Type B pancreatic cell (in vitro differentiated cells): ENCODE results near the gene RCOR3. TPM values are rescaled to one million over a fixed set of nuclear protein-coding genes. Genes with fewer than 3 reads are reported as not detected.

Source experiments
- DNase-seq: peaks from one replicate; pipeline ENCODE4 v3.0.0; 2021; ENCODE audit warnings: mixed read lengths; ENCODE audit not compliant: unreplicated experiment; ENCODE audit errors: extremely low spot score
- H3K27ac Mint-ChIP-seq: 2 replicates; pipeline ENCODE4 v1.8.0; 2021; ENCODE audit warnings: mild to moderate bottlenecking, mixed read lengths
- H3K27me3 Mint-ChIP-seq: 2 replicates; pipeline ENCODE4 v1.8.0; 2021; ENCODE audit warnings: mixed read lengths
- H3K36me3 Mint-ChIP-seq: 2 replicates; pipeline ENCODE4 v1.8.0; 2021; ENCODE audit warnings: mixed read lengths
- H3K4me1 Mint-ChIP-seq: one replicate; pipeline ENCODE4 v1.8.0; 2021; ENCODE audit warnings: mixed read lengths; ENCODE audit not compliant: unreplicated experiment
- H3K4me3 Mint-ChIP-seq: 2 replicates; pipeline ENCODE4 v1.8.0; 2021; ENCODE audit warnings: mild to moderate bottlenecking, mixed read lengths
- H3K9me3 Mint-ChIP-seq: 2 replicates; pipeline ENCODE4 v1.8.0; 2021; ENCODE audit warnings: mixed read lengths
- total RNA-seq: library from RNA; stranded (reverse); gene quantifications from 2 replicates; pipeline ENCODE4 v1.2.1, GENCODE V29; 2021; ENCODE audit warnings: low replicate concordance
- TF ChIP-seq, protein P1 (sequence below): fragments of 200-600 bp; sonication (generic); conservative IDR thresholded peaks from 2 replicates; pipeline ENCODE4 v1.5.0; 2021; ENCODE audit warnings: antibody characterized with exemption, mild to moderate bottlenecking

The RCOR3 gene
- total RNA-seq, 1 donor from 2014 or later, result 47.9 TPM

GRCh38 chr1:211279340-211279739, 20.2 kb downstream of the RCOR3 start:
- H3K4me1 Mint-ChIP-seq, result no peaks in the 10 kb centered on the region
- no peak overlapping the region for H3K27ac Mint-ChIP-seq
- no peaks in the 10 kb centered on the region for H3K27me3 Mint-ChIP-seq
- peaks cover 13% of the 10 kb centered on the region for H3K36me3 Mint-ChIP-seq
- H3K4me3 Mint-ChIP-seq, result no peak overlapping the region
- TF ChIP-seq, protein P1, sequence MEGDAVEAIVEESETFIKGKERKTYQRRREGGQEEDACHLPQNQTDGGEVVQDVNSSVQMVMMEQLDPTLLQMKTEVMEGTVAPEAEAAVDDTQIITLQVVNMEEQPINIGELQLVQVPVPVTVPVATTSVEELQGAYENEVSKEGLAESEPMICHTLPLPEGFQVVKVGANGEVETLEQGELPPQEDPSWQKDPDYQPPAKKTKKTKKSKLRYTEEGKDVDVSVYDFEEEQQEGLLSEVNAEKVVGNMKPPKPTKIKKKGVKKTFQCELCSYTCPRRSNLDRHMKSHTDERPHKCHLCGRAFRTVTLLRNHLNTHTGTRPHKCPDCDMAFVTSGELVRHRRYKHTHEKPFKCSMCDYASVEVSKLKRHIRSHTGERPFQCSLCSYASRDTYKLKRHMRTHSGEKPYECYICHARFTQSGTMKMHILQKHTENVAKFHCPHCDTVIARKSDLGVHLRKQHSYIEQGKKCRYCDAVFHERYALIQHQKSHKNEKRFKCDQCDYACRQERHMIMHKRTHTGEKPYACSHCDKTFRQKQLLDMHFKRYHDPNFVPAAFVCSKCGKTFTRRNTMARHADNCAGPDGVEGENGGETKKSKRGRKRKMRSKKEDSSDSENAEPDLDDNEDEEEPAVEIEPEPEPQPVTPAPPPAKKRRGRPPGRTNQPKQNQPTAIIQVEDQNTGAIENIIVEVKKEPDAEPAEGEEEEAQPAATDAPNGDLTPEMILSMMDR, result no peak
- no peak for DNase-seq
- H3K9me3 Mint-ChIP-seq, result no peaks in the 10 kb centered on the region

- Mint-ChIP-seq H3K36me3 (peaks cover 24% of the 10 kb centered on the region), H3K9me3 (no peaks in the 10 kb centered on the region), H3K4me3 (no peak overlapping the region), H3K4me1 (no peaks in the 10 kb centered on the region), H3K27ac (no peak overlapping the region), H3K27me3 (no peaks in the 10 kb centered on the region)
- TF ChIP-seq, protein P1, result no peak
- DNase-seq, result no peak
Measured at GRCh38 chr1:211280910-211281309, 21.7 kb downstream of the RCOR3 start.

- no peak for DNase-seq
- Mint-ChIP-seq H3K27ac (no peak overlapping the region), H3K4me3 (no peak overlapping the region), H3K36me3 (peaks cover 26% of the 10 kb centered on the region), H3K9me3 (no peaks in the 10 kb centered on the region), H3K4me1 (no peaks in the 10 kb centered on the region), H3K27me3 (no peaks in the 10 kb centered on the region)
- TF ChIP-seq, protein P1, result no peak
Measured at GRCh38 chr1:211281320-211282022, 22.3 kb downstream of the RCOR3 start.

- H3K4me1 Mint-ChIP-seq, result no peaks in the 10 kb centered on the region
- TF ChIP-seq, protein P1, result no peak
- peaks cover 30% of the 10 kb centered on the region for H3K36me3 Mint-ChIP-seq
- no peak overlapping the region for H3K4me3 Mint-ChIP-seq
- no peaks in the 10 kb centered on the region for H3K27me3 Mint-ChIP-seq
- DNase-seq, result no peak
- H3K27ac Mint-ChIP-seq, result no peak overlapping the region
- H3K9me3 Mint-ChIP-seq, result no peaks in the 10 kb centered on the region
Measured at GRCh38 chr1:211282023-211282373, 22.8 kb downstream of the RCOR3 start.

- no peak for DNase-seq
- no peak overlapping the region for H3K27ac Mint-ChIP-seq
- H3K27me3 Mint-ChIP-seq, result no peaks in the 10 kb centered on the region
- H3K4me1 Mint-ChIP-seq, result no peaks in the 10 kb centered on the region
- no peaks in the 10 kb centered on the region for H3K9me3 Mint-ChIP-seq
- no peak overlapping the region for H3K4me3 Mint-ChIP-seq
- peaks cover 33% of the 10 kb centered on the region for H3K36me3 Mint-ChIP-seq
- TF ChIP-seq, protein P1, result no peak
Measured at GRCh38 chr1:211285196-211285595, 26.0 kb downstream of the RCOR3 start.
